Measurements from ENCODE around the gene LAPTM5. TPM values are rescaled to one million over a fixed set of nuclear protein-coding genes. Genes with fewer than 3 reads are reported as not detected.

The LAPTM5 gene
- total and polyA plus RNA-seq, 10 of the 15 experiments (the other 5 are each of a cell fraction or from before 2014, with no cell fraction given) = 24.1 to 1,034 (median 687) TPM

GRCh38 chr1:30754684-30755171 lies 2.8 kb downstream of the LAPTM5 start (continued):
- no peak for TF ChIP-seq USF2 (IDR thresholded peaks at IDR 0.05; ENCODE audit: borderline replicate concordance, low read depth, low read length)
- TF ChIP-seq EGR1 (IDR thresholded peaks at IDR 0.05; ENCODE audit: borderline replicate concordance in 1 of 2, low read depth in 2 of 2, low read length in 2 of 2) = no peak
- TF ChIP-seq RFX5 (IDR thresholded peaks at IDR 0.05; ENCODE audit: low read depth, low read length) = no peak
- no peak for TF ChIP-seq CBX5 (IDR thresholded peaks at IDR 0.05; ENCODE audit: low read depth)
- TF ChIP-seq RB1 (IDR thresholded peaks at IDR 0.05; ENCODE audit: borderline replicate concordance) = no peak
- TF ChIP-seq SP1 (IDR thresholded peaks at IDR 0.05; ENCODE audit: low read depth, low read length) = peak; percentile 86
- peak; percentile 99 for TF ChIP-seq MEF2A (IDR thresholded peaks at IDR 0.05; ENCODE audit: insufficient read depth, low read depth, low read length)
- no peak for TF ChIP-seq CTCF (IDR thresholded peaks at IDR 0.05 in 2 of 3, conservative IDR thresholded peaks at IDR 0.05 in 1 of 3; ENCODE audit: control insufficient read depth in 2 of 3, extremely low read depth in 1 of 3, insufficient read depth in 1 of 3, low read depth in 3 of 3, low read length in 3 of 3)
- TF ChIP-seq NFYA (IDR thresholded peaks at IDR 0.05; ENCODE audit: borderline replicate concordance, low read depth, low read length) = no peak
- peak; percentile 73 for TF ChIP-seq GATAD2B (conservative IDR thresholded peaks at IDR 0.05; ENCODE audit: low read depth)
- TF ChIP-seq CBFB (IDR thresholded peaks at IDR 0.05; ENCODE audit: low read depth) = peak; percentile 76; the same call in 1 of the 2 replicates
- peak; percentile 64; the same call in 1 of the 2 replicates for TF ChIP-seq POLR2AphosphoS2 (IDR thresholded peaks at IDR 0.05; ENCODE audit: low read depth, low read length)
- TF ChIP-seq RAD21 (IDR thresholded peaks at IDR 0.05; ENCODE audit: insufficient read depth, low read depth, low read length) = no peak
- TF ChIP-seq ELK1 (IDR thresholded peaks at IDR 0.05; ENCODE audit: low read depth, low read length) = no peak
- 0 out of 2 replicates have a peak, but pooled peaks have one; percentile 19 for TF ChIP-seq LARP7 (IDR thresholded peaks at IDR 0.05)
- 0 out of 2 replicates have a peak, but pooled peaks have one; percentile 10 for TF ChIP-seq STAT1 (conservative IDR thresholded peaks at IDR 0.05)
- no peak for TF ChIP-seq JUND (IDR thresholded peaks at IDR 0.05; ENCODE audit: low read depth, low read length)
- no peak for TF ChIP-seq ATF2 (IDR thresholded peaks at IDR 0.05; ENCODE audit: low read length)
- peak; percentile 99 for TF ChIP-seq TCF3 (IDR thresholded peaks at IDR 0.05; ENCODE audit: borderline replicate concordance, insufficient read depth, low read depth, low read length)
- no peak for TF ChIP-seq NR2C2 (IDR thresholded peaks at IDR 0.05; ENCODE audit: borderline replicate concordance, control insufficient read depth, insufficient read length, low read depth)
- TF ChIP-seq MAX (IDR thresholded peaks at IDR 0.05; ENCODE audit: low read depth, low read length) = no peak
- TF ChIP-seq EZH2 (IDR thresholded peaks at IDR 0.05; ENCODE audit: borderline replicate concordance, control insufficient read depth, low read depth, low read length) = no peak
- TF ChIP-seq SMAD1 (IDR thresholded peaks at IDR 0.05; ENCODE audit: low read depth, partially characterized antibody) = no peak
- peak; percentile 88; the same call in 1 of the 2 replicates for TF ChIP-seq PAX8 (IDR thresholded peaks at IDR 0.05)

Measured in GM12878 (cell line).